Measurements from ENCODE around the gene SPRY4. TPM values are rescaled to one million over a fixed set of nuclear protein-coding genes. Genes with fewer than 3 reads are reported as not detected.

SPRY4 gene
- total and polyA plus RNA-seq, 2 of the 4 experiments (the other 2 are of a cell fraction): 8.4 to 21.0 TPM

- Histone ChIP-seq H3K18ac (ENCODE audit: low read depth, low read length) (no peak overlapping the region), H2BK20ac (ENCODE audit: low read depth, low read length) (peak overlapping the region; percentile 97), H4K5ac (ENCODE audit: low read depth, low read length) (no peak overlapping the region), H3K79me1 (ENCODE audit: low read depth in 1 of 2, low read length in 2 of 2) (peaks cover 26 to 70% of the 10 kb centered on the region in 2 experiments; a peak in 3 of 4 replicates), H2AK9ac (replicated peaks; ENCODE audit: low read depth, low read length, poor library complexity) (peak overlapping the region; percentile 8), H3K14ac (replicated peaks; ENCODE audit: low read depth, low read length) (peak overlapping the region; percentile 61; the same call in 1 of the 2 replicates), H3K27ac (ENCODE audit: insufficient read depth, low read length) (no peak overlapping the region), H2AK5ac (ENCODE audit: low read depth, low read length) (peak overlapping the region; percentile 99), H2BK5ac (ENCODE audit: low read depth, low read length, poor library complexity, severe bottlenecking) (no peak overlapping the region), H4K8ac (ENCODE audit: low read depth in 2 of 2, low read length in 2 of 2) (peak overlapping the region; percentile 96 to 99; a peak in 3 of 4 replicates), H3K4me2 (ENCODE audit: low read depth, low read length) (no peak overlapping the region), H3K9ac (ENCODE audit: low read depth, low read length) (no peak overlapping the region), H3K4me3 (ENCODE audit: insufficient read depth, low read depth, low read length) (no peak overlapping the region), H3K9me3 (ENCODE audit: control insufficient read depth, insufficient read depth, low read length) (no peaks in the 10 kb centered on the region), H2BK120ac (ENCODE audit: low read depth, low read length) (peak overlapping the region; percentile 98), H3K4ac (ENCODE audit: low read depth, low read length) (peak overlapping the region; percentile 100), H3K4me1 (ENCODE audit: control insufficient read depth, insufficient read depth, low read length) (peaks cover 14% of the 10 kb centered on the region), H4K20me1 (ENCODE audit: insufficient read depth, low read length) (no peaks in the 10 kb centered on the region), H3K23ac (ENCODE audit: low read depth, low read length) (peak overlapping the region; percentile 98; the same call in 1 of the 2 replicates), H3K27me3 (ENCODE audit: control insufficient read depth, insufficient read depth, low read length) (no peaks in the 10 kb centered on the region), H4K91ac (ENCODE audit: insufficient read depth, low read depth, low read length) (peak overlapping the region; percentile 99), H3K36me3 (ENCODE audit: control insufficient read depth, insufficient read depth, low read length) (no peaks in the 10 kb centered on the region), H2AFZ (replicated peaks; ENCODE audit: low read length, poor library complexity) (no peak overlapping the region), H2BK15ac (ENCODE audit: low read depth, low read length) (peak overlapping the region; percentile 88; the same call in 2 of the 3 replicates), H3K56ac (ENCODE audit: extremely low read depth, insufficient read depth, low read length) (no peak overlapping the region), H3K9me1 (ENCODE audit: insufficient read depth, low read length) (peaks cover 20% of the 10 kb centered on the region)
- in situ Hi-C loops (cut with MboI; ENCODE audit: low sequenced_read_pairs): no loop called here
- TF ChIP-seq MXI1 (IDR thresholded peaks at IDR 0.05; ENCODE audit: borderline replicate concordance, low read depth, low read length) (no peak), USF2 (IDR thresholded peaks at IDR 0.05; ENCODE audit: low read depth, low read length) (no peak), RAD21 (IDR thresholded peaks at IDR 0.05; ENCODE audit: low read length) (no peak), MAZ (IDR thresholded peaks at IDR 0.05; ENCODE audit: borderline replicate concordance, low read depth, low read length) (no peak), ELK1 (IDR thresholded peaks at IDR 0.05; ENCODE audit: borderline replicate concordance, low read depth, low read length) (no peak), MAFK (IDR thresholded peaks at IDR 0.05; ENCODE audit: low read depth, low read length) (no peak), FOS (IDR thresholded peaks at IDR 0.05; ENCODE audit: low read depth, low read length) (no peak), CHD1 (IDR thresholded peaks at IDR 0.05; ENCODE audit: low read depth, low read length) (no peak), NFE2L2 (IDR thresholded peaks at IDR 0.05; ENCODE audit: low read depth, low read length) (no peak), SMC3 (IDR thresholded peaks at IDR 0.05; ENCODE audit: low read depth, low read length) (no peak), POLR2A (IDR thresholded peaks at IDR 0.05; ENCODE audit: low read depth, low read length) (no peak), RCOR1 (IDR thresholded peaks at IDR 0.05; ENCODE audit: insufficient replicate concordance, low read length) (no peak), CTCF (conservative IDR thresholded peaks at IDR 0.05; ENCODE audit: low read depth, low read length) (no peak), BHLHE40 (IDR thresholded peaks at IDR 0.05; ENCODE audit: low read depth, low read length) (no peak), CEBPB (IDR thresholded peaks at IDR 0.05; ENCODE audit: low read depth, low read length) (no peak), RFX5 (IDR thresholded peaks at IDR 0.05; ENCODE audit: low read depth, low read length) (no peak)
- dilution Hi-C loops (cut with HindIII; ENCODE audit: low sequenced_read_pairs, unreplicated experiment): no loop called here
- POLR2A ChIA-PET (ENCODE audit: unreplicated experiment): no interaction called here
- intact Hi-C loops (cut with micrococcal nuclease): no loop called here
- CTCF ChIA-PET: interaction anchor here (1.3 kb wide), 1 partner anchor 207 kb away, joined by 3 read pairs; no protein-coding TSS in a partner anchor
- no peak for DNase-seq
- ATAC-seq (ENCODE audit: low read depth): no peak
- no TSS peak for BruUV-seq (replicated peaks)
- 91% methylated on average over 4 of the region's 5 CpGs; no CpG with 5 or more reads in 1 of the 2 experiments for WGBS, 2 experiments (ENCODE audit: extremely low coverage in 2 of 2, insufficient read length in 1 of 2)
Measured at GRCh38 chr5:142358648-142359047, 33.8 kb upstream of the SPRY4 start.

Data from IMR-90 (cell line).